ENCODE data around the gene CRIP2.
A peak's percentile ranks its signal among the peaks of the same experiment; 100 is the strongest.

The CRIP2 gene

DNA sequence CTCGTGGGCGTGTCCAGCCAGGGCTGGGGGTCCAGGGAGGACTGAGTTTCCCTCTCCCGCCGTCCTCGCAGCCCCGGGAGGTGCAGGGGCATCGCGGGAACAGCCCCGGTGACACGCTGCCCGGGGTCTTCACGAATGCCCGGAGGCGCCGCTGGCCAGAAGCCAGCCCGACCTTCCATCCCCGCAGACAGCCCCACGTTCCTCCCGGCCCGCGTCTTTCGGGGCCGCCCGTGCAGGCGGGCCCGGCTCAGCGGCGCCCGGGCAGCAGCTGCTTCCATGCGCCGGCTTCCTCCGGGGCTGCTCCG, 15.6 kb downstream of the CRIP2 start:
- H3K4me3 ChIP-seq (ENCODE audit: low read depth in 1 of 2, low read length in 1 of 2) = peak overlapping the region; percentile 81 to 97
- H3K27me3 ChIP-seq = peaks cover 38% of the 10 kb centered on the region
- TF ChIP-seq, protein P1, sequence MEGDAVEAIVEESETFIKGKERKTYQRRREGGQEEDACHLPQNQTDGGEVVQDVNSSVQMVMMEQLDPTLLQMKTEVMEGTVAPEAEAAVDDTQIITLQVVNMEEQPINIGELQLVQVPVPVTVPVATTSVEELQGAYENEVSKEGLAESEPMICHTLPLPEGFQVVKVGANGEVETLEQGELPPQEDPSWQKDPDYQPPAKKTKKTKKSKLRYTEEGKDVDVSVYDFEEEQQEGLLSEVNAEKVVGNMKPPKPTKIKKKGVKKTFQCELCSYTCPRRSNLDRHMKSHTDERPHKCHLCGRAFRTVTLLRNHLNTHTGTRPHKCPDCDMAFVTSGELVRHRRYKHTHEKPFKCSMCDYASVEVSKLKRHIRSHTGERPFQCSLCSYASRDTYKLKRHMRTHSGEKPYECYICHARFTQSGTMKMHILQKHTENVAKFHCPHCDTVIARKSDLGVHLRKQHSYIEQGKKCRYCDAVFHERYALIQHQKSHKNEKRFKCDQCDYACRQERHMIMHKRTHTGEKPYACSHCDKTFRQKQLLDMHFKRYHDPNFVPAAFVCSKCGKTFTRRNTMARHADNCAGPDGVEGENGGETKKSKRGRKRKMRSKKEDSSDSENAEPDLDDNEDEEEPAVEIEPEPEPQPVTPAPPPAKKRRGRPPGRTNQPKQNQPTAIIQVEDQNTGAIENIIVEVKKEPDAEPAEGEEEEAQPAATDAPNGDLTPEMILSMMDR (IDR thresholded peaks at IDR 0.05) = no peak
- H3K27ac ChIP-seq = peak overlapping the region; percentile 96
- H3K36me3 ChIP-seq = no peaks in the 10 kb centered on the region
- no peaks in the 10 kb centered on the region for H3K9me3 ChIP-seq
- H3K4me1 ChIP-seq (ENCODE audit: control insufficient read depth in 1 of 2, insufficient read depth in 1 of 2, low read depth in 1 of 2, low read length in 1 of 2) = peaks cover 32 to 47% of the 10 kb centered on the region in 2 experiments

DNA sequence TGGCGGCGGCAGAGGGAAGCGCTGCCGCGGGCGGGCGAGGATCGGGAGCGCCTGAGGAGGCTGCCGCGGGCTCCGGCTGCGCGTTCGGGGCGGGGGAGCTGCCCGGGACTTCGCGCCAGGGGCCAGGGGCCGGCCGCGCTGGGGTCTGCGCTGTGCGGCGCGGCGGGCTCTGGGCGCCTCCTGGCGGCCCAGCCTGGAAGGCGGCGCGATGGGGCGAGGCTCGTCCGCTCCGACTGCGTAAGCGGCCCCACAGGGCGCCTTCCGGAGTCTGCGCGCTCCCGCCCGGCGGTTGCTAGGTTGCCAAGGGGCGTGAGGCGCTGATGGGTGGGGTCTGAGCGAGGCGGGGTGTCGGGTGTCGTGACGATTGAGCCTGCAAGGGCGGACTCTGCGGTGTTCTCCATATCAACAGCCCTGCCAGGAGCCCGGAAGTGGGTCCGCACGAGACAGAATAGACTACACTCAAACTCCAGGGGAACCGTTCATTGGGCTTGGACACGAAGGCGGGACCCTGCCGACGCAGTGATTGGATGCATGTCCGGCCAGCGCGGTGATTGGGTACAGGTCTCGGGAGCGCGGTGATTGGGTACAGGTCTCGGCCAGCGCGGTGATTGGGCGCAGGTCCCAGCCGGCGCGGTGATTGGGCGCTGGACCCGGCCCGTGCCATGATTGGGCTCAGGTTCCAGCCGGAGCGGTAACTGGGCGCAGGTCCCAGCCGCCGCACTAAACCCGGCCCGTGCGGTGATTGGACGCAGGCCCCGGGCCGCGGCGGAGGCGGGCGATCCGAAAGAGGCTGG, 16.1 kb downstream of the CRIP2 start, which contains the start of gene TEDC1:
TEDC1 (plus strand) TSS at position 675 of the 794 bp plus-strand sequence. CDS start 130 bp downstream, outside the sequence.
- TF ChIP-seq, protein P1 (IDR thresholded peaks at IDR 0.05) = peak; percentile 96
- peaks cover 32 to 47% of the 10 kb centered on the region in 2 experiments for H3K4me1 ChIP-seq (ENCODE audit: control insufficient read depth in 1 of 2, insufficient read depth in 1 of 2, low read depth in 1 of 2, low read length in 1 of 2)
- H3K9me3 ChIP-seq = no peaks in the 10 kb centered on the region
- H3K4me3 ChIP-seq (ENCODE audit: low read depth in 1 of 2, low read length in 1 of 2) = peak within 1 kb of the TSS; percentile 81 to 97
- no peaks in the 10 kb centered on the region for H3K36me3 ChIP-seq
- H3K27me3 ChIP-seq = peaks cover 32% of the 10 kb centered on the region
- H3K27ac ChIP-seq = peak within 1 kb of the TSS; percentile 96

DNA sequence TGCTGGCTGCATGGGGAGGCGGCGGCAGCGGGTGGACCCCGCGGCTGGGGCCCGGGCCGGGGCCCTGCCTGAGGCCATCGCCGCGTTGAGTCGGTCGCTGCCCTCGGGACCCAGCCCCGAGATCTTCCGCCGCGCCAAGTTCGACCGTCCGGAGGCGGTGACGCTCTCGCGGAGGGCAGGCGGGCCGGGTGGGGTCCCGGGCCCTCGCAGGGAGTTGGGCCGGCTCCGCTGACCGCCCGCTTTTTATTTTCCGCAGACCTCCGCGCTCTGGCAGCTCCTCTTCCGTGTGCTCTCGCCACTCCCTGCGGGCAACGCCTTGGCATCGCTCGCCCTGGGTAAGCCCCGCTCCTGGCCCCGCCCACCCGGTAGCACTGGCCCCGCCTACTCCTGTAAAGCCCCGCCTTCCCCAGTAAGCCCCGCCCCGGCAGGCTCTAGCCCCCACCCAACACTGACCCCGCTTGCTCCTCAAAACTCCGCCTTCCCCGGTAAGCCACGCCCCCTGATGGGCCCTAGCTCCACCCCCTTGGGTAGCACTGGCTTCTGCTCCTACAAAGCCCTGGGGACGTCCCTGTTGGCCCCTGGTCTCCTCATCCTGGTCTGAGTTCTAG, 16.8 kb downstream of the CRIP2 start:
- peak overlapping the region; percentile 81 to 97 for H3K4me3 ChIP-seq (ENCODE audit: low read depth in 1 of 2, low read length in 1 of 2)
- peak overlapping the region; percentile 96 for H3K27ac ChIP-seq
- H3K4me1 ChIP-seq (ENCODE audit: control insufficient read depth in 1 of 2, insufficient read depth in 1 of 2, low read depth in 1 of 2, low read length in 1 of 2) = peaks cover 32 to 44% of the 10 kb centered on the region in 2 experiments
- peaks cover 25% of the 10 kb centered on the region for H3K27me3 ChIP-seq
- TF ChIP-seq, protein P1 (IDR thresholded peaks at IDR 0.05) = no peak
- no peaks in the 10 kb centered on the region for H3K9me3 ChIP-seq
- no peaks in the 10 kb centered on the region for H3K36me3 ChIP-seq

DNA sequence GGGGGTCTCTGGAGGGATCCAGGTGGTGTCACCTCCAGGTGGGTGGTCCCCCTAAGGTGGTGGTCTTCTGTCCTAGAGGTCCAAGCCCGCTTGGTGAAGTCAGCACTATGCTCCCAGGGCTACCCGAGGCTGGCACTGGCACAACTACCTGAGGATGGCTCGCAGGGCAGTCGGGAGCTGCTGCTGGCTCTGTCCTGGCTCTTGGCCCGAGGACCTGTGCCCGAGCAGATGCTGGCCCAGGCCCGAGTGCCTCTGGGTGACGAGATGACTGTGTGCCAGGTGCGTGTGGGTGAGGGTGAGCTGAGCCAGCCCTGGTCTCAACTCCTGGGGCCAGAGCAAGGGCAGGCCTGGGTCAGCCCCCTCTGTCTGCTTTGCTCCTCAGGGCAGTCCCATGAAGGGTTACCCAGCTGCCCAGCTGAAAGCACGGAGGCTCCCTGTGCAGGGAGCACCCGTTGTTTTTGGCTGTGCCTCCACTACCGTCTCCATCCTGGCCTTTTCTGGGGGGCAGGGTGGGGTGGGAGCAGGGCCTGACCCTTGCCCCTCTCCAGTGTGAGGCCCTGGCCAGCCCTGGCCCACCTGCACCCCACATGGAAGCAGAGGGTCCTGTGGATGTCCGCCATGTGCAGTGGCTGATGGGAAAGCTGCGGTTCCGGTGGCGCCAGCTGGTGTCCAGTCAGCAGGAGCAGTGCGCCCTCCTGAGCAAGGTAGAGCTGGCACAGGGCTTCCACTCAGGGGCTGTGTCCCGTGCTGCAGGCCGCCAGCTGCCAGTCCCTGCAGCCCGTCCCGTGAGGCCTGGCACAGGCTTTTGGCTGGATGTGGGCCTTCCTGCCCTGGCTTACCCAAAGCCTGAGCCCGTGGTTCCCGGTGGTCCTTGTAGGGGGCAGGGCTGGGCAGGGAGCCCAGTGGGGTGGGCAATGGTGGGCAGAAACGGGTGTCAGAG, 17.7 kb downstream of the CRIP2 start:
- peaks cover 17% of the 10 kb centered on the region for H3K27me3 ChIP-seq
- H3K27ac ChIP-seq = peak overlapping the region; percentile 4
- no peaks in the 10 kb centered on the region for H3K9me3 ChIP-seq
- H3K4me1 ChIP-seq (ENCODE audit: control insufficient read depth in 1 of 2, insufficient read depth in 1 of 2, low read depth in 1 of 2, low read length in 1 of 2) = peaks cover 28 to 36% of the 10 kb centered on the region in 2 experiments
- peaks cover under 1% of the 10 kb centered on the region for H3K36me3 ChIP-seq
- peak overlapping the region; percentile 81 to 97 for H3K4me3 ChIP-seq (ENCODE audit: low read depth in 1 of 2, low read length in 1 of 2)
- TF ChIP-seq, protein P1 (IDR thresholded peaks at IDR 0.05) = no peak
